Neural cell (in vitro differentiated cells): ENCODE measurements around the gene TXNDC15.

Experiments
- CTCF ChIP-seq: fragments of 450-650 bp; IDR thresholded peaks from 2 replicates; pipeline ENCODE4 v1.5.1; 2014; ENCODE audit warnings: antibody characterized with exemption, mild to moderate bottlenecking, moderate library complexity; ENCODE audit not compliant: poor library complexity, severe bottlenecking
- EZH2 ChIP-seq: fragments of 200-600, 300-800 bp; shearing (Covaris generic), sonication (generic); IDR thresholded peaks from 2 replicates; pipeline ENCODE4 v1.6.1; 2014; ENCODE audit warnings: antibody characterized with exemption, low read length, borderline replicate concordance, mild to moderate bottlenecking; ENCODE audit not compliant: insufficient read depth, poor library complexity, severe bottlenecking
- POLR2AphosphoS5 ChIP-seq: IDR thresholded peaks from 2 replicates; pipeline ENCODE4 v1.6.1; 2012
- RAD21 ChIP-seq: fragments of 450-650 bp; conservative IDR thresholded peaks from 2 replicates; pipeline ENCODE4 v1.6.1; 2014; ENCODE audit warnings: antibody characterized with exemption, mild to moderate bottlenecking, moderate library complexity
- REST ChIP-seq: IDR thresholded peaks from 2 replicates; pipeline ENCODE4 v1.6.1; 2012; ENCODE audit warnings: borderline replicate concordance
- TAF1 ChIP-seq: IDR thresholded peaks from 2 replicates; pipeline ENCODE4 v1.6.1; 2012; ENCODE audit warnings: low read depth

GRCh38 chr5:134833340-134834032 is 40.7 kb upstream of the TXNDC15 start:
- TF ChIP-seq CTCF (no peak), RAD21 (no peak), POLR2AphosphoS5 (no peak), EZH2 (no peak), TAF1 (no peak), REST (no peak)
